Heart right ventricle (tissue), 16 donors: Measurements from ENCODE around the gene SH3RF3. TPM values are rescaled to one million over a fixed set of nuclear protein-coding genes. Genes with fewer than 3 reads are reported as not detected.

Source experiments
- ATAC-seq, 8 donors: fragments of 200-7000 bp; cut with Tn5 transposase; one replicate each; pipeline ENCODE4 v1.9.1; 2020; ENCODE audit warnings: mild to moderate bottlenecking in 8 of 8, moderate library complexity in 8 of 8, moderate number of reproducible peaks in 1 of 8
- DNase-seq, 2 donors: peaks; one replicate each; pipeline ENCODE4 v3.0.0-alpha.2; 2020
- H3K27ac ChIP-seq, 10 donors: fragments of 200-600 bp; sonication (generic) in 2 of 10; one replicate each; pipeline versions ENCODE4 v1.5.0 to v1.8.0; 2020 to 2022; ENCODE audit warnings: mild to moderate bottlenecking in 3 of 10
- H3K27me3 ChIP-seq, 7 donors: fragments of 200-600 bp; one replicate each; pipeline ENCODE4 v1.8.0; 2021 to 2022; ENCODE audit warnings: mild to moderate bottlenecking in 2 of 7
- H3K36me3 ChIP-seq, 9 donors: fragments of 200-600 bp; sonication (generic) in 1 of 9; one replicate each; pipeline versions ENCODE4 v1.5.0 to v1.8.0; 2020 to 2022; ENCODE audit warnings: mild to moderate bottlenecking in 2 of 9
- H3K4me1 ChIP-seq, 9 donors: fragments of 200-600 bp; sonication (generic) in 1 of 9; one replicate each; pipeline versions ENCODE4 v1.5.0 to v1.8.0; 2020 to 2022; ENCODE audit warnings: mild to moderate bottlenecking in 4 of 9
- H3K4me3 ChIP-seq, 10 donors: fragments of 200-600 bp; sonication (generic) in 2 of 10; one replicate each; pipeline versions ENCODE4 v1.5.0 to v1.8.0; 2020 to 2022; ENCODE audit warnings: mild to moderate bottlenecking in 7 of 10, moderate library complexity in 2 of 10
- H3K9me3 ChIP-seq, 11 donors: fragments of 200-600 bp in 10 of 11; sonication (generic) in 2 of 11; one replicate each; pipeline versions ENCODE4 v1.5.0 to v1.8.0; 2013 to 2022; ENCODE audit warnings: mild to moderate bottlenecking in 2 of 11, control low read depth in 1 of 11, moderate library complexity in 1 of 11
- CTCF ChIP-seq, 9 donors: fragments of 200-600 bp; sonication (generic) in 2 of 9; IDR thresholded peaks; one replicate each; pipeline versions ENCODE4 v1.5.0 to v1.8.0; 2021 to 2022; ENCODE audit warnings: antibody characterized with exemption in 9 of 9, mild to moderate bottlenecking in 5 of 9, moderate library complexity in 1 of 9
- WGBS, 2 donors: extraction: QIAGEN DNeasy Blood & Tissue Kit; methylation state at CpG; one replicate each; pipeline ENCODE4 v1.1.7; 2013; ENCODE audit warnings: inconsistent platforms in 1 of 2; 5-methylcytosine and 5-hydroxymethylcytosine counted together
- intact Hi-C, 10 donors: fragments of 100-400 bp; cut with DNase I; formaldehyde crosslinking; loops; one replicate each; pipeline versions ENCODE4 v1.11.1 to v1.14.2; 2022
- polyA plus RNA-seq, 2 donors: library from polyadenylated mRNA; stranded (reverse); fragments of 200-250 nt; gene quantifications; one replicate each; pipeline ENCODE4 v1.2.3, GENCODE V29; 2013
- total RNA-seq, 10 donors: library from RNA; stranded (reverse); fragmentation: NEBNext Ultra II Directional in 3 of 10; extraction: Animal tissue kit (Norgen Biotek cat#: 25700) in 3 of 10; gene quantifications; one replicate each; pipeline versions ENCODE4 v1.2.1 to v1.2.4, GENCODE V29; 2021 to 2023
- donor health status: Arrhythmogenic right ventricular cardiomyopathy.
- donor health status: ischemic (EF 13 %, LVEDD 7.1; RV severe dilation, severe dysfunction).
- donor health status: healthy with polysubstance abuse.
- donor health status: DM: no; HTN: yes; CAD: no.
- donor health status: DM: no; HTN: no; CAD: no.
- donor health status: ischemic (EF 25% LVEDD 6.9; RV normal size, moderate dysfunction).
- donor health status: ischemic (EF 25% LVEDD 5.7; RV mildly dilated, moderate dysfunction).
- donor health status: healthy.
- donor health status: DM: yes; HTN: yes; CAD: no.
- donor health status: Ischemic cardiomyopathy.
- donor health status: ischemic (EF 35%, LVEDD 5.7; RV mildly dilated, moderate dysfunction).
- donor health status: nonischemic (EF 11% LVEDD 7.7; RV severe dilation, severe dysfunction).
- donor health status: DM: yes; HTN: yes; CAD: no.
- donor health status: PGD.
- donor health status: ischemic (EF 29% LVEDD 5.4; RV normal size, mild dysfunction).
- donor health status: nonischemic (EF 23%, LVEDD 6.1; RV moderate dilation, normal function).

Gene SH3RF3
- total and polyA plus RNA-seq, 12 donors, result 5.0 to 11.5 (median 8.6) TPM

GRCh38 chr2:109455731-109456691 is 327.0 kb downstream of the SH3RF3 start:
- TF ChIP-seq CTCF (IDR thresholded peaks at IDR 0.05), result peak in 3 of 9 donors; percentile 6 to 24 (median 12)
- DNase-seq (no peak), ATAC-seq (peak in 7 of 8 donors; percentile 31 to 73 (median 66))
- WGBS, 2 donors, result 57 to 66% methylated on average over 21 of the region's 21 CpGs
- H3K4me3 ChIP-seq, result no peak overlapping the region
- intact Hi-C loops, result no loop called here
- H3K27me3 ChIP-seq, result no peaks in the 10 kb centered on the region
- peaks cover 0 to 17% (median 6%) of the 10 kb centered on the region in 9 donors for H3K4me1 ChIP-seq
- peak overlapping the region in 5 of 10 donors; percentile 27 to 42 (median 39) for H3K27ac ChIP-seq
- peaks cover 0 to 4% (median 0%) of the 10 kb centered on the region in 9 donors for H3K36me3 ChIP-seq
- H3K9me3 ChIP-seq, result no peaks in the 10 kb centered on the region

GRCh38 chr2:109456776-109457175 is 327.8 kb downstream of the SH3RF3 start:
- H3K27ac ChIP-seq, result peak overlapping the region in 5 of 10 donors; percentile 27 to 42 (median 39)
- H3K36me3 ChIP-seq, result peaks cover 0 to 4% (median 0%) of the 10 kb centered on the region in 9 donors
- H3K4me1 ChIP-seq, result peaks cover 0 to 11% (median 6%) of the 10 kb centered on the region in 9 donors
- no peak overlapping the region for H3K4me3 ChIP-seq
- ATAC-seq, result no peak
- intact Hi-C loops, result no loop called here
- DNase-seq, result no peak
- 92 to 94% methylated on average over 8 of the region's 8 CpGs for WGBS, 2 donors
- no peaks in the 10 kb centered on the region for H3K27me3 ChIP-seq
- no peak for TF ChIP-seq CTCF (IDR thresholded peaks at IDR 0.05)
- no peaks in the 10 kb centered on the region for H3K9me3 ChIP-seq

- Histone ChIP-seq H3K4me1 (peaks cover 0 to 11% (median 6%) of the 10 kb centered on the region in 9 donors), H3K36me3 (peaks cover 0 to 4% (median 0%) of the 10 kb centered on the region in 9 donors), H3K27me3 (no peaks in the 10 kb centered on the region), H3K4me3 (no peak overlapping the region), H3K9me3 (no peaks in the 10 kb centered on the region), H3K27ac (no peak overlapping the region)
- WGBS, 2 donors, result 87% methylated on average over 9 of the region's 9 CpGs
- no peak for ATAC-seq
- no peak for TF ChIP-seq CTCF (IDR thresholded peaks at IDR 0.05)
- no peak for DNase-seq
- intact Hi-C loops, result no loop called here
Measured at GRCh38 chr2:109457366-109457765, 328.4 kb downstream of the SH3RF3 start.

- peak in 1 of 8 donors; percentile 19 for ATAC-seq
- WGBS, 2 donors, result 83 to 87% methylated on average over 7 of the region's 7 CpGs
- no peak for DNase-seq
Measured at GRCh38 chr2:109457794-109458193, 328.8 kb downstream of the SH3RF3 start.

More at GRCh38 chr2:109457794-109458193, 328.8 kb downstream of the SH3RF3 start:
- intact Hi-C loops, result no loop called here
- Histone ChIP-seq H3K4me1 (peaks cover 0 to 11% (median 6%) of the 10 kb centered on the region in 9 donors), H3K27ac (no peak overlapping the region), H3K36me3 (peaks cover 0 to 4% (median 0%) of the 10 kb centered on the region in 9 donors), H3K4me3 (no peak overlapping the region), H3K9me3 (no peaks in the 10 kb centered on the region), H3K27me3 (no peaks in the 10 kb centered on the region)
- no peak for TF ChIP-seq CTCF (IDR thresholded peaks at IDR 0.05)
